HG02973 (cell line): ENCODE measurements around the gene SUCNR1.
"Not testable (repeated sequence)": the region's sequence is repeated elsewhere in the genome, so short reads cannot be mapped to it uniquely, and the experiment has no call there.

ENCODE experiments used
- ATAC-seq: cut with Tn5 transposase; IDR thresholded peaks from one replicate; pipeline ENCODE4 v1.9.1; 2021; ENCODE audit warnings: moderate library complexity; ENCODE audit not compliant: unreplicated experiment

The SUCNR1 gene

GRCh38 chr3:151873398-151873797 is at the start of gene SUCNR1:
Gene SUCNR1, plus strand, starts transcription at chr3:151873643. Its CDS starts 6,250 bp downstream, at chr3:151879893.
- no peak for ATAC-seq

GRCh38 chr3:151827816-151828215 is 45.6 kb upstream of the SUCNR1 start:
- ATAC-seq = no peak

GRCh38 chr3:151835751-151836525 is 37.5 kb upstream of the SUCNR1 start:
- ATAC-seq = no peak

GRCh38 chr3:151837057-151837456 is 36.4 kb upstream of the SUCNR1 start:
- no peak for ATAC-seq

- ATAC-seq = no peak
These were observed 34.7 kb upstream of the SUCNR1 start for GRCh38 chr3:151838574-151839312.

GRCh38 chr3:151839313-151839631 is 34.2 kb upstream of the SUCNR1 start:
- ATAC-seq = no peak

GRCh38 chr3:151841801-151842200 is 31.6 kb upstream of the SUCNR1 start:
- no peak for ATAC-seq

- no peak for ATAC-seq
These were observed 30.2 kb upstream of the SUCNR1 start for GRCh38 chr3:151843275-151843674.

- no peak for ATAC-seq
These were observed 28.0 kb upstream of the SUCNR1 start for GRCh38 chr3:151845306-151845905.

GRCh38 chr3:151850065-151850464 is 23.4 kb upstream of the SUCNR1 start:
- not testable (repeated sequence) for ATAC-seq

- ATAC-seq = no peak
These were observed 21.2 kb upstream of the SUCNR1 start for GRCh38 chr3:151852074-151852811.

GRCh38 chr3:151856118-151856517 is 17.3 kb upstream of the SUCNR1 start:
- no peak for ATAC-seq

GRCh38 chr3:151856641-151857040 is 16.8 kb upstream of the SUCNR1 start:
- ATAC-seq = no peak

- no peak for ATAC-seq
These were observed 14.2 kb upstream of the SUCNR1 start for GRCh38 chr3:151859233-151859673.

GRCh38 chr3:151859905-151860304 is 13.5 kb upstream of the SUCNR1 start:
- ATAC-seq = no peak

- ATAC-seq = no peak
These were observed 9.8 kb upstream of the SUCNR1 start for GRCh38 chr3:151863611-151864010.

- ATAC-seq = no peak
These were observed 8.9 kb upstream of the SUCNR1 start for GRCh38 chr3:151864423-151865101.

- ATAC-seq = no peak
These were observed 6.6 kb upstream of the SUCNR1 start for GRCh38 chr3:151866711-151867410.

GRCh38 chr3:151867666-151868065 is 5.8 kb upstream of the SUCNR1 start:
- no peak for ATAC-seq

- no peak for ATAC-seq
These were observed 4.3 kb upstream of the SUCNR1 start for GRCh38 chr3:151869181-151869580.
